GM23338 (cell line): ENCODE data around the gene STIM2. TPM values are rescaled to one million over a fixed set of nuclear protein-coding genes. Genes with fewer than 3 reads are reported as not detected.
"Not testable (repeated sequence)": the region's sequence is repeated elsewhere in the genome, so short reads cannot be mapped to it uniquely, and the experiment has no call there.

ENCODE experiments used
- ATAC-seq: fragments of 200-7000 bp; cut with Tn5 transposase; 3 replicates; pipeline ENCODE4 v1.9.1; 2020
- DNase-seq: peaks from one replicate; pipeline ENCODE4 v3.0.0-alpha.2; 2015; ENCODE audit warnings: low spot score
- H2AFZ ChIP-seq: fragments of 200-600 bp; sonication (generic); 2 replicates; pipeline ENCODE4 v1.8.0; 2016; ENCODE audit warnings: antibody characterized with exemption, mild to moderate bottlenecking, moderate library complexity
- H3F3A ChIP-seq: fragments of 200-600 bp; sonication (generic); replicated peaks from 2 replicates; pipeline ENCODE4 v1.8.0; 2017; ENCODE audit warnings: antibody characterized with exemption, mixed run types, low read depth
- H3K27ac ChIP-seq: fragments of 200-600 bp; sonication (generic); 2 replicates; pipeline ENCODE4 v1.6.1; 2016; ENCODE audit warnings: low read depth
- H3K27me3 ChIP-seq: fragments of 200-600 bp; sonication (generic); 2 replicates; pipeline ENCODE4 v1.8.0; 2016; ENCODE audit warnings: mild to moderate bottlenecking, mixed run types, moderate library complexity; ENCODE audit not compliant: insufficient read depth
- H3K36me3 ChIP-seq: fragments of 200-600 bp; sonication (generic); 2 replicates; pipeline ENCODE4 v1.8.0; 2016; ENCODE audit warnings: mild to moderate bottlenecking; ENCODE audit not compliant: insufficient read depth
- H3K4me1 ChIP-seq: fragments of 200-600 bp; sonication (generic); 2 replicates; pipeline ENCODE4 v1.8.0; 2016; ENCODE audit warnings: mild to moderate bottlenecking, moderate library complexity; ENCODE audit not compliant: insufficient read depth
- H3K4me2 ChIP-seq: fragments of 200-600 bp; sonication (generic); 2 replicates; pipeline ENCODE4 v1.7.1; 2017; ENCODE audit warnings: mixed run types
- H3K4me3 ChIP-seq: fragments of 200-600 bp; sonication (generic); 2 replicates; pipeline ENCODE4 v1.6.1; 2016; ENCODE audit warnings: mixed run types
- H3K79me2 ChIP-seq: fragments of 200-600 bp; sonication (generic); replicated peaks from 2 replicates; pipeline ENCODE4 v1.8.0; 2017; ENCODE audit warnings: mild to moderate bottlenecking; ENCODE audit not compliant: insufficient read depth
- H3K9me2 ChIP-seq: fragments of 200-600 bp; sonication (generic); 2 replicates; pipeline ENCODE4 v1.8.0; 2017; ENCODE audit not compliant: insufficient read depth
- H4K20me1 ChIP-seq: fragments of 200-600 bp; sonication (generic); replicated peaks from 2 replicates; pipeline ENCODE4 v1.8.0; 2017; ENCODE audit warnings: mild to moderate bottlenecking; ENCODE audit not compliant: insufficient read depth
- H3K27ac Mint-ChIP-seq: 2 replicates; pipeline ENCODE4 v1.8.0; 2020; ENCODE audit warnings: inconsistent platforms, mild to moderate bottlenecking, moderate library complexity, mixed read lengths
- H3K27me3 Mint-ChIP-seq: 3 replicates; pipeline ENCODE4 v1.8.0; 2022; ENCODE audit warnings: low read depth, mild to moderate bottlenecking, moderate library complexity, mixed read lengths, inconsistent platforms; ENCODE audit not compliant: insufficient read depth, poor library complexity
- H3K36me3 Mint-ChIP-seq: 3 replicates; pipeline ENCODE4 v1.8.0; 2021; ENCODE audit warnings: low read depth, mild to moderate bottlenecking, inconsistent platforms, moderate library complexity, mixed read lengths
- H3K4me1 Mint-ChIP-seq: 3 replicates; pipeline ENCODE4 v1.8.0; 2020; ENCODE audit warnings: mild to moderate bottlenecking, inconsistent platforms, mixed read lengths
- H3K4me3 Mint-ChIP-seq: 3 replicates; pipeline ENCODE4 v1.8.0; 2021; ENCODE audit warnings: moderate library complexity, mild to moderate bottlenecking, inconsistent platforms, mixed read lengths
- H3K9me3 Mint-ChIP-seq: 3 replicates; pipeline ENCODE4 v1.8.0; 2020; ENCODE audit warnings: moderate library complexity, mild to moderate bottlenecking, inconsistent platforms, mixed read lengths
- EZH2 ChIP-seq: fragments of 200-600 bp; sonication (generic); IDR thresholded peaks from one replicate; pipeline ENCODE4 v1.8.0; 2017; ENCODE audit warnings: antibody characterized with exemption, mild to moderate bottlenecking, low read depth; ENCODE audit not compliant: unreplicated experiment
- JUNB ChIP-seq: IDR thresholded peaks from one replicate; pipeline ENCODE4 v1.6.1; 2016; ENCODE audit warnings: antibody characterized with exemption; ENCODE audit not compliant: unreplicated experiment
- STAT1 ChIP-seq: IDR thresholded peaks from one replicate; pipeline ENCODE4 v1.6.1; 2016; ENCODE audit warnings: antibody characterized with exemption; ENCODE audit not compliant: unreplicated experiment
- polyA plus RNA-seq: library from polyadenylated mRNA; unstranded; fragments of >200 nt; fragmentation: Nextera tagmentation; extraction: Ambion mirVana; gene quantifications from 2 replicates; pipeline ENCODE4 v1.2.1, GENCODE V29; 2016
- total RNA-seq: library from RNA; depleted of rRNA; stranded (reverse); fragments of >200 nt; shearing (Covaris generic); gene quantifications from 2 replicates; pipeline ENCODE4 v1.2.3, GENCODE V29; 2014
- TF ChIP-seq, protein P1 (sequence below): IDR thresholded peaks from one replicate; pipeline ENCODE4 v1.6.1; 2018; ENCODE audit warnings: antibody characterized with exemption; ENCODE audit not compliant: unreplicated experiment

The STIM2 gene
- total and polyA plus RNA-seq, 2 experiments from 2014 or later, result 13.1 to 17.8 TPM

DNA sequence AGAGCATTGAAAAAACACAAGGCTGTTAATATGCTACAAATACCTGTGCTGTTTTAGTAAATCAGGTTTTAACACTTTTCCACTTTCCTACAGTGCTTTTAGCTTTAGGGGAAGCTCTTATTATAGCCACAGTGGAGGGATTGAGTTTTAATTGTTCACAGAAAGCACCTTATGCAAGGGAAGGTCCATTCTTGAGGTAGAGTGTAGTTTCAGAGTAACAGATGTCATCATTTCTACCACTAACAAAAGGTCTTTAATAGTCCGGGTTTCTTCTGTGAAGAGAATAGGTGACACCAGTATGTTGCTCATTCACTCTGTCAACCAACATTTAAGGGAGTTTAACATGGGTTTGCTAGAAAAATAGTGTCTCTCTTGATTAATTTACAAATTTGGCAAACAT, 104.4 kb downstream of the STIM2 start:
- H3K4me1 Mint-ChIP-seq, result peaks cover 32% of the 10 kb centered on the region

DNA sequence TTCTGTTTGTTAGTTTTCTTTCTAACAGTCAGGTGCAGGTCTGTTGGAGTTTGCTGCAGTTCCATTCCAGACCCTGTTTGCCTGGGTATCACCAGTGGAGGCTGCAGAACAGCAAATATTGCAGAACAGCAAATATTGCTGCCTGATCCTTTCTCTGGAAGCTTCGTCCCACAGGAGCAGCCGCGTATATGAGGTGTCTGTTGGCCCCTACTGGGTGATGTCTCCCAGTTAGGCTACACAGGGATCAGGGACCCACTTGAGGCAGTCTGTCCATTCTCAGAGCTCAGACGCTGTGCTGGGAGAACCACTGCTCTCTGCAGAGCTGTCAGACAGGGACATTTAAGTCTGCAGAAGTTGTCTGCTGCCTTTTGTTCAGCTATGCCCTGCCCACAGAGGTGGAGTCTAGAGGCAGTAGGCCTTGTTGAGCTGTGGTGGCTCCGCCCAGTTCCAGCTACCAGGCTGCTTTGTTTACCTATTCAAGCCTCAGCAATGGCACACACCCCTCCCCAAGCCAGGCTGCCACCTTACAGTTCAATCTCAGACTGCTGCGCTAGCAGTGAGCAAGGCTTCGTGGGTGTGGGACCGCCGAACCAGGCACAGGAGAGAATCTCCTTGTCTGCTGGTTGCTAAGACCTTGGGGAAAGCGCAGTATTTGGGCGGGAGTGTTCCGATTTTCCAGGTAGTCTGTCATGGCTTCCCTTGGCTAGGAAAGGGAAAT, 115.0 kb downstream of the STIM2 start:
- H3K4me1 Mint-ChIP-seq, H3K27ac Mint-ChIP-seq, H2AFZ ChIP-seq, H3K4me2 ChIP-seq, H3K36me3 Mint-ChIP-seq, H3K4me3 ChIP-seq, H3F3A ChIP-seq, H3K27ac ChIP-seq, H3K36me3 ChIP-seq, H3K27me3 ChIP-seq, H3K4me3 Mint-ChIP-seq, H3K27me3 Mint-ChIP-seq, H3K4me1 ChIP-seq, H3K9me2 ChIP-seq, H3K9me3 Mint-ChIP-seq, H4K20me1 ChIP-seq: not testable (repeated sequence)
- DNase-seq (peak; percentile 32), ATAC-seq (peak; percentile 46; the same call in 2 of the 3 replicates)
- peaks cover 32% of the 10 kb centered on the region for H3K79me2 ChIP-seq

More for the DNA sequence above, 104.4 kb downstream of the STIM2 start:
- no peaks in the 10 kb centered on the region for H3F3A ChIP-seq
- no peak overlapping the region for H3K27ac Mint-ChIP-seq
- no peaks in the 10 kb centered on the region for H3K36me3 Mint-ChIP-seq
- H3K4me3 Mint-ChIP-seq, result no peak overlapping the region
- no peaks in the 10 kb centered on the region for H3K79me2 ChIP-seq
- H2AFZ ChIP-seq, result no peak overlapping the region
- no peak overlapping the region for H3K4me3 ChIP-seq
- DNase-seq (no peak), ATAC-seq (no peak)
- no peaks in the 10 kb centered on the region for H3K27me3 ChIP-seq
- no peak overlapping the region for H3K27ac ChIP-seq
- H3K4me1 ChIP-seq, result peaks cover 13% of the 10 kb centered on the region
- no peaks in the 10 kb centered on the region for H3K9me3 Mint-ChIP-seq
- no peaks in the 10 kb centered on the region for H3K36me3 ChIP-seq
- no peak for TF ChIP-seq EZH2
- TF ChIP-seq, protein P1, sequence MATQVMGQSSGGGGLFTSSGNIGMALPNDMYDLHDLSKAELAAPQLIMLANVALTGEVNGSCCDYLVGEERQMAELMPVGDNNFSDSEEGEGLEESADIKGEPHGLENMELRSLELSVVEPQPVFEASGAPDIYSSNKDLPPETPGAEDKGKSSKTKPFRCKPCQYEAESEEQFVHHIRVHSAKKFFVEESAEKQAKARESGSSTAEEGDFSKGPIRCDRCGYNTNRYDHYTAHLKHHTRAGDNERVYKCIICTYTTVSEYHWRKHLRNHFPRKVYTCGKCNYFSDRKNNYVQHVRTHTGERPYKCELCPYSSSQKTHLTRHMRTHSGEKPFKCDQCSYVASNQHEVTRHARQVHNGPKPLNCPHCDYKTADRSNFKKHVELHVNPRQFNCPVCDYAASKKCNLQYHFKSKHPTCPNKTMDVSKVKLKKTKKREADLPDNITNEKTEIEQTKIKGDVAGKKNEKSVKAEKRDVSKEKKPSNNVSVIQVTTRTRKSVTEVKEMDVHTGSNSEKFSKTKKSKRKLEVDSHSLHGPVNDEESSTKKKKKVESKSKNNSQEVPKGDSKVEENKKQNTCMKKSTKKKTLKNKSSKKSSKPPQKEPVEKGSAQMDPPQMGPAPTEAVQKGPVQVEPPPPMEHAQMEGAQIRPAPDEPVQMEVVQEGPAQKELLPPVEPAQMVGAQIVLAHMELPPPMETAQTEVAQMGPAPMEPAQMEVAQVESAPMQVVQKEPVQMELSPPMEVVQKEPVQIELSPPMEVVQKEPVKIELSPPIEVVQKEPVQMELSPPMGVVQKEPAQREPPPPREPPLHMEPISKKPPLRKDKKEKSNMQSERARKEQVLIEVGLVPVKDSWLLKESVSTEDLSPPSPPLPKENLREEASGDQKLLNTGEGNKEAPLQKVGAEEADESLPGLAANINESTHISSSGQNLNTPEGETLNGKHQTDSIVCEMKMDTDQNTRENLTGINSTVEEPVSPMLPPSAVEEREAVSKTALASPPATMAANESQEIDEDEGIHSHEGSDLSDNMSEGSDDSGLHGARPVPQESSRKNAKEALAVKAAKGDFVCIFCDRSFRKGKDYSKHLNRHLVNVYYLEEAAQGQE, result no peak
- no peak for TF ChIP-seq JUNB
- TF ChIP-seq STAT1, result no peak
- no peak overlapping the region for H3K4me2 ChIP-seq
- no peaks in the 10 kb centered on the region for H3K27me3 Mint-ChIP-seq
- H3K9me2 ChIP-seq, result no peaks in the 10 kb centered on the region
- H4K20me1 ChIP-seq, result 0 out of 2 replicates have a peak, but pooled peaks cover 3% of the 10 kb centered on the region

DNA sequence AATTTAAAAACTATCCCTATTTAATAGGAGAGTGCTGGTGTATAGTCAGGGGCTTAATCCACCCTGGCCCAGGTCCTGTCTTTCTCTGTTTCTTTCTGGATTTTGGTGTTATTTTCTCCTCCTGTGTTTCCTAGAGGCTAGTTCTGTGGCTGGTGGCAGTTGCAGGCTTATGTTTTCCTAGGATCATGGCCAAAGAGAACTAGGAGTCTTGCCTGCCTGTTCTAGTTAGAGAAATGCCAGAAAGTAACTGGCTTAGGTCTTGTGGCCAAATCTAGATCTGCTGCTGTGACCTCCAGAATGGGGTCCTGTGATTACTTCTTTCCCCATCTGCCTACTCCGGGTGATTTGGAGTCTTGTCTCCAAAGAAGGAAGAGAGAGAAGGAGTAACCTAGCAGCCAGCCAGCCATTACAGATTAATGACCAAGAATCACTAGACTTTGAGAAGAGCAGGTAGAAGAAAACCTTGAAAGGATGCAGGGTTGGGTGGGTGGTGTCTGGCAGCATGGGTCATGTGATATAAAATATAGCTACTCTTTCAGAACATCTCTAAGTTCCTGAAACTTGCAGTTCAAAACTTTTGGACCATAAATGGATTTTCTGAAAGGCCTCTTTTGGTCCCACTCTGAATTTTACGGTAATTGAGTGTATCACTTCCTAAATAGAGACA, 117.9 kb downstream of the STIM2 start:
- no peaks in the 10 kb centered on the region for H3K27me3 ChIP-seq
- no peaks in the 10 kb centered on the region for H3K36me3 ChIP-seq
- ATAC-seq, result no peak
- DNase-seq, result no peak
- H3K27ac ChIP-seq, result no peak overlapping the region
- H3K79me2 ChIP-seq, result peaks cover 9% of the 10 kb centered on the region
- no peaks in the 10 kb centered on the region for H3K4me1 ChIP-seq
- no peak overlapping the region for H2AFZ ChIP-seq
- no peak overlapping the region for H3K4me3 ChIP-seq
- H3K4me2 ChIP-seq, result no peak overlapping the region
- H4K20me1 ChIP-seq, result no peaks in the 10 kb centered on the region; the same call in 1 of the 2 replicates
- H3K36me3 Mint-ChIP-seq, result peaks cover 3% of the 10 kb centered on the region; the same call in 2 of the 3 replicates
- no peak overlapping the region for H3K4me3 Mint-ChIP-seq
- 0 out of 2 replicates have a peak, but pooled peaks cover 5% of the 10 kb centered on the region for H3K9me2 ChIP-seq
- peaks cover 1% of the 10 kb centered on the region for H3K27me3 Mint-ChIP-seq
- H3K9me3 Mint-ChIP-seq, result no peaks in the 10 kb centered on the region
- H3F3A ChIP-seq, result no peaks in the 10 kb centered on the region
- H3K4me1 Mint-ChIP-seq, result peaks cover 2% of the 10 kb centered on the region; the same call in 1 of the 3 replicates
- no peak overlapping the region; the same call in 1 of the 2 replicates for H3K27ac Mint-ChIP-seq
- no peak for TF ChIP-seq STAT1
- TF ChIP-seq, protein P1, result no peak
